ENCODE measurements around the gene P2RY14.

DNA sequence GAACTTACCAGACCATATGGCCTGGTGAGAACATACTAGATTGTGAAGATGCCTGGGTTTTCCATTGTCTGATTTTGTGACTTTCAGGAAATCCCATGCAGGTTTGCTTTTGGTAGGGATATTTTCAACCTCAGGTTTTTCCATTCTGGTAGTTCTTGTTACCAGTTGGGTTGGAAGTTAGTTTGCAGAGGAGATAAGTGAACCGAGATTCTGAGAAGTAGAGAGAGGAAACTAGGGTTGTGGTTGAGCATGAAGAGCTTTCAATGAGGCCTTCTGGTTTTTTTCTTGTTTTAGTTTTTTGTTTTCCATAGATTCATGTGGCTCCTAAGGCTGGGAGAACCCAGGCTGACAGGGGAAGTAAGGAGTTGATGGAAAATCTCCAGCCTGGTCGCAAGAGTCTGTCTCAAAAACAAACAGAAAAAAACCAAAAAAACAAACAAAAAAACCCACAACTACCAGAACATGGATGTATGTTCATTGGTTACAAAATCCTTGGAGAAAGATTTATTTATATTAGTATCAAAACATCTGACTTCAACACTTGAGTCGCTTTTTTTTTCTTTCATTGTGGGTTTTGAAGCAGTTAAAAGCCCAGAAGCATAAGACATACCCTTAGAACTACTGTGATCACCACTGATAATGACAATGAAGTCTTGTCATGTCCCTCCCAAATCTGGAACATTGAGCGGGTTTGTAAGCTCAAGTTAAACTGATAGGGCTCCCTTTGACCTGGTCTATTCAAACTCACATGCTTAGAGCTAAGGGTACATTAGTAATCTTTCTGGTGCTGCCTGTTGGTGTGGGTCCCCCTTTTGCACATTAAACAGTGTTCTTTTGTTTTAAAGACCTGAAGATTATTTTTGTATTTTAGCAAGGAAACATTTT is 78.5 kb downstream of the P2RY14 start:
- TF ChIP-seq EZH2 (IDR thresholded peaks at IDR 0.05; ENCODE audit: low read length), result no peak
- no peak for TF ChIP-seq CTCF (optimal IDR thresholded peaks at IDR 0.05 in 1 of 3, IDR thresholded peaks at IDR 0.05 in 1 of 3, conservative IDR thresholded peaks at IDR 0.05 in 1 of 3; ENCODE audit: extremely low read depth in 1 of 3, insufficient read depth in 2 of 3, low read length in 3 of 3)
